OCI-LY7 (cell line): ENCODE data around the gene AUTS2. TPM values are rescaled to one million over a fixed set of nuclear protein-coding genes. Genes with fewer than 3 reads are reported as not detected.

Source experiments
- BruUV-seq: library from RNA; stranded (reverse); fragments of 400-500 nt; replicated peaks from 2 replicates; lab custom pipeline; 2021; lab: Mats Ljungman, UMichigan
- CTCF ChIA-PET: fragments of 300-600 bp; sonication (Branson Sonifier 250); formaldehyde crosslinking; loops from one replicate; lab custom pipeline; 2022; ENCODE audit warnings: antibody characterized with exemption; ENCODE audit not compliant: unreplicated experiment; lab: Charles Lee
- POLR2A ChIA-PET: fragments of 300-600 bp; sonication (Branson Sonifier 250); formaldehyde crosslinking; loops from one replicate; lab custom pipeline; 2022; ENCODE audit warnings: antibody characterized with exemption; lab: Charles Lee
- DNase-seq: peaks from one replicate; pipeline ENCODE4 v3.0.0-alpha.2; 2015; ENCODE audit warnings: low spot score
- H2AFZ ChIP-seq: fragments of 200-600 bp; sonication (generic), shearing (Covaris generic); 2 replicates; pipeline ENCODE4 v1.6.1; 2014; ENCODE audit warnings: mild to moderate bottlenecking, antibody characterized with exemption, low read length, moderate library complexity
- H3K27ac ChIP-seq: fragments of 200-600 bp; sonication (generic); 2 replicates; pipeline ENCODE4 v1.5.1; 2014; ENCODE audit warnings: mixed run types, low read depth, mild to moderate bottlenecking, moderate library complexity, low read length, inconsistent platforms; ENCODE audit not compliant: poor library complexity, severe bottlenecking
- H3K36me3 ChIP-seq: fragments of 200-600 bp; sonication (generic); 2 replicates; pipeline ENCODE4 v1.6.1; 2014; ENCODE audit warnings: mild to moderate bottlenecking, antibody characterized with exemption, low read length, moderate library complexity, mixed read lengths; ENCODE audit not compliant: insufficient read depth
- H3K4me1 ChIP-seq: fragments of 200-600 bp; sonication (generic); 2 replicates; pipeline ENCODE4 v1.5.1; 2014; ENCODE audit warnings: mild to moderate bottlenecking, low read length; ENCODE audit not compliant: insufficient read depth, poor library complexity, severe bottlenecking
- H3K4me2 ChIP-seq: fragments of 200-600 bp; sonication (generic); 2 replicates; pipeline ENCODE4 v1.6.1; 2014; ENCODE audit warnings: mild to moderate bottlenecking, low read length
- H3K4me3 ChIP-seq: fragments of 200-600 bp; sonication (generic); 2 replicates; pipeline ENCODE4 v1.5.1; 2014; ENCODE audit warnings: mild to moderate bottlenecking, low read depth, low read length; ENCODE audit not compliant: poor library complexity, severe bottlenecking
- H3K79me2 ChIP-seq: fragments of 200-600 bp; sonication (generic); 2 replicates; pipeline ENCODE4 v1.6.1; 2016; ENCODE audit warnings: low read depth, mild to moderate bottlenecking, low read length, moderate library complexity, mixed read lengths; ENCODE audit not compliant: insufficient read depth
- H3K9me2 ChIP-seq: fragments of 200-600 bp; sonication (generic); 2 replicates; pipeline ENCODE4 v1.6.1; 2016; ENCODE audit warnings: mild to moderate bottlenecking, low read length, mixed read lengths; ENCODE audit not compliant: insufficient read depth
- H3K9me3 ChIP-seq: fragments of 200-600 bp; sonication (generic); 2 replicates; pipeline ENCODE4 v1.6.1; 2014; ENCODE audit warnings: mild to moderate bottlenecking, mixed run types, low read length, mixed read lengths
- H4K20me1 ChIP-seq: fragments of 200-600 bp; sonication (generic); 2 replicates; pipeline ENCODE4 v1.6.1; 2014; ENCODE audit warnings: mild to moderate bottlenecking, antibody characterized with exemption, low read length, moderate library complexity, mixed read lengths; ENCODE audit not compliant: insufficient read depth
- CTCF ChIP-seq: fragments of 200-600 bp; sonication (generic); conservative IDR thresholded peaks from 2 replicates; pipeline ENCODE4 v1.5.1; 2014; ENCODE audit warnings: mild to moderate bottlenecking, antibody characterized with exemption, low read length, moderate library complexity, mixed read lengths
- EZH2phosphoT487 ChIP-seq: fragments of 200-600 bp; sonication (generic); IDR thresholded peaks from 2 replicates; pipeline ENCODE4 v1.6.1; 2018; ENCODE audit warnings: low read depth, borderline replicate concordance, mild to moderate bottlenecking, mixed run types, antibody characterized with exemption, low read length, moderate library complexity, mixed read lengths
- intact Hi-C: fragments of 100-400 bp; cut with micrococcal nuclease; formaldehyde crosslinking; loops from one replicate; pipeline ENCODE4 v1.10.0; 2022; ENCODE audit not compliant: unreplicated experiment
- total RNA-seq, 2 experiments: library from RNA; depleted of rRNA in 1 of 2; stranded (reverse); fragments of >200 nt in 1 of 2; shearing (Covaris generic) in 1 of 2; gene quantifications; 2 replicates each; pipeline ENCODE4 v1.2.3, GENCODE V29; 2014 to 2022

Gene AUTS2
- total RNA-seq, 2 experiments from 2014 or later = 37.9 to 78.5 TPM

DNA sequence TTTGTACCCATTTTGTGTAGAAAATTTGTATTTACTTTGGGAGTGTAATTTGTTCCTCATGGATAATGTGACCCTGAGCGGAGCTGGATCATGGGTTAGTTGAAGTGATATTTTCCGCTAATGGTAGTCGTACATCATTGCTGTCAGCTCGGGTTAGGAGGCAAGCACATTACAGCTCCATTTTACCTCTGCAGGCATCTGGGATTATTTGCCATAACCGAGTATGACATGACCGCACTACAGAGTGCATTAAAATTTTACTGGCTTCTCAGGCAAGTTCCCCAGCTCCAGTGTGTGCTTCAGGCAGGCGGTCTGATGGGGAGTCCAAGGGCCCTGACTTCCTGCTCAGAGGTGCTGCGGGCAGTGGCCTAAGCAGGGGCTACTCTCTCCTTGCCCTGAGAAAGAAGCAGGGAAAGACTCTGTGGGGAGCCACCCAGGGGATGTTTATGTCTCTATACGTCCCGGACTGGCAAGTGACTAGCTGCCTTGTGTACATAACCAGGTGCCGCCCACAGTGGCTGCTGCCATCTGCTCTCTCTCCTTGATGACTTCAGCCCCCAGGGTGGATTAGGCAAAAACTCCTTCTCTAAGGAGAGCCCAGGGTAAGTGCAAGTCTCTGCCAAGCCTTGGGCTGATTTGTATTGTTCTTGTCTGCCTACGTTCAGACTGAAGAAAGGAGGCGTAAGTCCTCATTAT is 848.3 kb downstream of the AUTS2 start:
- CTCF ChIA-PET = no interaction called here
- H3K4me2 ChIP-seq = no peak overlapping the region
- POLR2A ChIA-PET = no interaction called here
- no peak overlapping the region for H2AFZ ChIP-seq
- no peak for TF ChIP-seq CTCF
- TF ChIP-seq EZH2phosphoT487 = no peak
- H3K27ac ChIP-seq = no peak overlapping the region
- H3K9me3 ChIP-seq = no peaks in the 10 kb centered on the region
- H4K20me1 ChIP-seq = no peaks in the 10 kb centered on the region
- intact Hi-C loops = no loop called here
- H3K79me2 ChIP-seq = no peaks in the 10 kb centered on the region
- H3K4me3 ChIP-seq = no peak overlapping the region
- no peak for DNase-seq
- no peaks in the 10 kb centered on the region for H3K36me3 ChIP-seq
- peaks cover 4% of the 10 kb centered on the region for H3K4me1 ChIP-seq
- H3K9me2 ChIP-seq = no peaks in the 10 kb centered on the region
- BruUV-seq = no TSS peak

- no peak overlapping the region for H3K4me3 ChIP-seq
- no peak for DNase-seq
- TF ChIP-seq CTCF = no peak
- no peak for TF ChIP-seq EZH2phosphoT487
- H2AFZ ChIP-seq = no peak overlapping the region
- H3K79me2 ChIP-seq = no peaks in the 10 kb centered on the region
- H3K9me2 ChIP-seq = no peaks in the 10 kb centered on the region
- no peaks in the 10 kb centered on the region for H3K9me3 ChIP-seq
- H3K36me3 ChIP-seq = no peaks in the 10 kb centered on the region
- H3K4me2 ChIP-seq = no peak overlapping the region
- H4K20me1 ChIP-seq = no peaks in the 10 kb centered on the region
- ChIA-PET CTCF (no interaction called here), POLR2A (no interaction called here)
- no TSS peak for BruUV-seq
- peaks cover 8% of the 10 kb centered on the region for H3K4me1 ChIP-seq
- no peak overlapping the region for H3K27ac ChIP-seq
- intact Hi-C loops = no loop called here
Measured at GRCh38 chr7:70448312-70448906, 850.1 kb downstream of the AUTS2 start.

DNA sequence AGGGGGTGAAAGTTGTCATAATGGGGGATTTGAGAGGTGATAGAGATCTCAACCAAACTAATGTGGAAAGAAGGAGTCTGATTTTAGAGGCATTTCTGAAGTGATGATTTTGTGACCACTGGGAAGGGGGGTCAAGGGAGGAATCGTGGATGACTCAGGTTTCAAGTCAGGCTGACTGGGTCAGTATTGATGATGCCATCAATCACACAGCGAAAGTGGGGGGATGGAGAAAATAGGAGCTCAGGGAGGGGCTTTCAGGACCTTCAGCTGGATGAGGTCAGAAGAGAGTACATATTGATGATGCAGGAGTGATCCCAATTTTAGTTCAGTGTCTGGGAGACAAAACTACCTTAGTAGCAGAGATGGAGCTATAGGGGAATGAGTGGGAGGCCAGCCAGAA is 852.5 kb downstream of the AUTS2 start:
- Histone ChIP-seq H3K79me2 (no peaks in the 10 kb centered on the region), H3K4me2 (no peak overlapping the region), H3K4me1 (peaks cover 21% of the 10 kb centered on the region), H4K20me1 (no peaks in the 10 kb centered on the region), H3K4me3 (no peak overlapping the region), H3K36me3 (no peaks in the 10 kb centered on the region), H2AFZ (no peak overlapping the region), H3K9me2 (no peaks in the 10 kb centered on the region), H3K9me3 (no peaks in the 10 kb centered on the region), H3K27ac (no peak overlapping the region)
- TF ChIP-seq CTCF (no peak), EZH2phosphoT487 (no peak)
- no TSS peak for BruUV-seq
- no peak for DNase-seq
- intact Hi-C loops = no loop called here
- POLR2A ChIA-PET = interaction anchor here (1.0 kb wide), 1 partner anchor 24 kb away, joined by 3 read pairs; no protein-coding TSS in a partner anchor
- CTCF ChIA-PET = no interaction called here
